Loucy (cell line): ENCODE results near the gene MSMO1.

Source experiments
- H2AFZ ChIP-seq: fragments of 200-600 bp; sonication (generic); 2 replicates; pipeline ENCODE4 v1.6.0; 2016; ENCODE audit warnings: antibody characterized with exemption, mild to moderate bottlenecking, low read length, moderate library complexity
- H3F3A ChIP-seq: fragments of 200-600 bp; 2 replicates; pipeline ENCODE4 v1.6.0; 2016; ENCODE audit warnings: antibody characterized with exemption, low read depth, mild to moderate bottlenecking
- H3K27me3 ChIP-seq: fragments of 200-600 bp; sonication (generic); 2 replicates; pipeline ENCODE4 v1.6.1; 2014; ENCODE audit warnings: low read length, mild to moderate bottlenecking; ENCODE audit not compliant: insufficient read depth, poor library complexity, severe bottlenecking
- H3K36me3 ChIP-seq: fragments of 200-600 bp; sonication (generic); 2 replicates; pipeline ENCODE4 v1.6.1; 2016; ENCODE audit warnings: low read length; ENCODE audit not compliant: insufficient read depth
- H3K4me1 ChIP-seq: fragments of 200-600 bp; sonication (generic); 2 replicates; pipeline ENCODE4 v1.5.1; 2014; ENCODE audit warnings: low read length, mild to moderate bottlenecking; ENCODE audit not compliant: insufficient read depth, poor library complexity, severe bottlenecking
- H3K4me2 ChIP-seq: fragments of 200-600 bp; sonication (generic); 2 replicates; pipeline ENCODE4 v1.6.0; 2014; ENCODE audit warnings: antibody characterized with exemption, low read length, low read depth, mild to moderate bottlenecking; ENCODE audit not compliant: poor library complexity, severe bottlenecking
- H3K4me3 ChIP-seq: fragments of 200-600 bp; sonication (generic); 2 replicates; pipeline ENCODE4 v1.5.1; 2014; ENCODE audit warnings: low read length, mild to moderate bottlenecking, mixed read lengths; ENCODE audit not compliant: poor library complexity, severe bottlenecking
- H3K79me2 ChIP-seq: fragments of 200-600 bp; sonication (generic); 2 replicates; pipeline ENCODE4 v1.6.1; 2014; ENCODE audit warnings: low read length; ENCODE audit not compliant: insufficient read depth
- H3K9ac ChIP-seq: fragments of 200-600 bp; sonication (generic); 2 replicates; pipeline ENCODE4 v1.6.0; 2014; ENCODE audit warnings: mild to moderate bottlenecking, low read depth, low read length, moderate library complexity; ENCODE audit not compliant: poor library complexity, severe bottlenecking
- H3K9me2 ChIP-seq: fragments of 200-600 bp; sonication (generic); replicated peaks from 2 replicates; pipeline ENCODE4 v1.6.1; 2016; ENCODE audit warnings: low read depth, low read length, mixed read lengths
- H3K9me3 ChIP-seq: fragments of 200-600 bp; sonication (generic); 2 replicates; pipeline ENCODE4 v1.6.1; 2014; ENCODE audit warnings: mild to moderate bottlenecking, antibody characterized with exemption, low read length, low read depth; ENCODE audit not compliant: insufficient read depth
- H4K20me1 ChIP-seq: fragments of 200-600 bp; sonication (generic); 2 replicates; pipeline ENCODE4 v1.6.0; 2014; ENCODE audit warnings: antibody characterized with exemption, low read length, mild to moderate bottlenecking; ENCODE audit not compliant: insufficient read depth, poor library complexity, severe bottlenecking
- EZH2phosphoT487 ChIP-seq: fragments of 200-600 bp; IDR thresholded peaks from 2 replicates; pipeline ENCODE4 v1.6.1; 2018; ENCODE audit warnings: antibody characterized with exemption, mild to moderate bottlenecking, moderate library complexity, borderline replicate concordance
- TF ChIP-seq, protein P1 (sequence below): fragments of 200-600 bp; sonication (generic); conservative IDR thresholded peaks from 2 replicates; pipeline ENCODE4 v1.5.1; 2014; ENCODE audit warnings: mild to moderate bottlenecking, antibody characterized with exemption, low read length

MSMO1 gene

DNA sequence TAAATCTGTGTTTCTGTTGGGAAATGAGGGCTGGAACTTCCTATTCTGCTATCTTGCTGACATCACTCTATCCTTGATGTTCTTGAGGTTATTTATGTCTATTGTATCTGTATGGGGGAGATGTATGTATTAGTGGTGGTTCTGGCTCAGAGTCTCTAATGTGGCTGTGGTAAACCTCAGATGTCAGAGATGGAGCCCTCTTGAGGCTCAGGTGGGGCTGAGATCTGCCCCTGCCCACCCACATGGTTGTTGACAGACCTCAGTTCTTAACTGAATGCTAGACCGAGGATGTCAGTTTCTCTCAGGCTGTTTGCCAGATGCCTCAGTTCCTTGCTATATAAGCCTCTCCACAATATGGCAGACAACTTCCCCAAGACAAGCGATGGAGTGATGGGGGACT is 48.0 kb downstream of the MSMO1 start:
- Histone ChIP-seq H3K9ac (no peak overlapping the region), H3K4me2 (no peak overlapping the region), H2AFZ (no peak overlapping the region), H3K79me2 (no peaks in the 10 kb centered on the region), H3K36me3 (no peaks in the 10 kb centered on the region), H3K27me3 (peaks cover 46% of the 10 kb centered on the region), H3K9me3 (no peaks in the 10 kb centered on the region), H3K4me3 (no peak overlapping the region), H3F3A (no peaks in the 10 kb centered on the region), H3K9me2 (no peaks in the 10 kb centered on the region), H3K4me1 (no peaks in the 10 kb centered on the region), H4K20me1 (no peaks in the 10 kb centered on the region)
- no peak for TF ChIP-seq EZH2phosphoT487
- TF ChIP-seq, protein P1, sequence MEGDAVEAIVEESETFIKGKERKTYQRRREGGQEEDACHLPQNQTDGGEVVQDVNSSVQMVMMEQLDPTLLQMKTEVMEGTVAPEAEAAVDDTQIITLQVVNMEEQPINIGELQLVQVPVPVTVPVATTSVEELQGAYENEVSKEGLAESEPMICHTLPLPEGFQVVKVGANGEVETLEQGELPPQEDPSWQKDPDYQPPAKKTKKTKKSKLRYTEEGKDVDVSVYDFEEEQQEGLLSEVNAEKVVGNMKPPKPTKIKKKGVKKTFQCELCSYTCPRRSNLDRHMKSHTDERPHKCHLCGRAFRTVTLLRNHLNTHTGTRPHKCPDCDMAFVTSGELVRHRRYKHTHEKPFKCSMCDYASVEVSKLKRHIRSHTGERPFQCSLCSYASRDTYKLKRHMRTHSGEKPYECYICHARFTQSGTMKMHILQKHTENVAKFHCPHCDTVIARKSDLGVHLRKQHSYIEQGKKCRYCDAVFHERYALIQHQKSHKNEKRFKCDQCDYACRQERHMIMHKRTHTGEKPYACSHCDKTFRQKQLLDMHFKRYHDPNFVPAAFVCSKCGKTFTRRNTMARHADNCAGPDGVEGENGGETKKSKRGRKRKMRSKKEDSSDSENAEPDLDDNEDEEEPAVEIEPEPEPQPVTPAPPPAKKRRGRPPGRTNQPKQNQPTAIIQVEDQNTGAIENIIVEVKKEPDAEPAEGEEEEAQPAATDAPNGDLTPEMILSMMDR: no peak

DNA sequence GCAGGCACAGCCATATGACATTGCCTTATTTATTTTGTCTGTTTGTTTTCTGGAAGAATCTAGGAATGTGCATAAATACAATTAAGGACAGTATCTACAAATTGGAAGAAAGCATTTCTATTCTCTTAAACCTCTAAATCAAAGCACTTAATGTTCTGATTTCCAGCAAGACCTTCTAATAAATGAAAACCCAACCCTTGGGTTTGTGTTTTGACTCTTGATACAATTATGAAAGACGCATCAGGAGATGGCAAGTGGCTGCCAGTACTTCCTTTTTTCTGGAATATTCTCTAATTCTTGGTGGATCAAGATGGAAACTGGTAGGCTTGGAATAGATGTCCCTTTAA is 50.9 kb downstream of the MSMO1 start:
- no peak overlapping the region for H3K4me2 ChIP-seq
- no peaks in the 10 kb centered on the region for H3K9me3 ChIP-seq
- H3K36me3 ChIP-seq: no peaks in the 10 kb centered on the region
- H4K20me1 ChIP-seq: no peaks in the 10 kb centered on the region
- no peaks in the 10 kb centered on the region for H3K9me2 ChIP-seq
- no peak overlapping the region for H3K9ac ChIP-seq
- no peak overlapping the region for H3K4me3 ChIP-seq
- H3F3A ChIP-seq: no peaks in the 10 kb centered on the region
- peaks cover 41% of the 10 kb centered on the region for H3K27me3 ChIP-seq
- TF ChIP-seq EZH2phosphoT487: no peak
- TF ChIP-seq, protein P1: no peak
- no peaks in the 10 kb centered on the region for H3K4me1 ChIP-seq
- H2AFZ ChIP-seq: no peak overlapping the region
- no peaks in the 10 kb centered on the region for H3K79me2 ChIP-seq

DNA sequence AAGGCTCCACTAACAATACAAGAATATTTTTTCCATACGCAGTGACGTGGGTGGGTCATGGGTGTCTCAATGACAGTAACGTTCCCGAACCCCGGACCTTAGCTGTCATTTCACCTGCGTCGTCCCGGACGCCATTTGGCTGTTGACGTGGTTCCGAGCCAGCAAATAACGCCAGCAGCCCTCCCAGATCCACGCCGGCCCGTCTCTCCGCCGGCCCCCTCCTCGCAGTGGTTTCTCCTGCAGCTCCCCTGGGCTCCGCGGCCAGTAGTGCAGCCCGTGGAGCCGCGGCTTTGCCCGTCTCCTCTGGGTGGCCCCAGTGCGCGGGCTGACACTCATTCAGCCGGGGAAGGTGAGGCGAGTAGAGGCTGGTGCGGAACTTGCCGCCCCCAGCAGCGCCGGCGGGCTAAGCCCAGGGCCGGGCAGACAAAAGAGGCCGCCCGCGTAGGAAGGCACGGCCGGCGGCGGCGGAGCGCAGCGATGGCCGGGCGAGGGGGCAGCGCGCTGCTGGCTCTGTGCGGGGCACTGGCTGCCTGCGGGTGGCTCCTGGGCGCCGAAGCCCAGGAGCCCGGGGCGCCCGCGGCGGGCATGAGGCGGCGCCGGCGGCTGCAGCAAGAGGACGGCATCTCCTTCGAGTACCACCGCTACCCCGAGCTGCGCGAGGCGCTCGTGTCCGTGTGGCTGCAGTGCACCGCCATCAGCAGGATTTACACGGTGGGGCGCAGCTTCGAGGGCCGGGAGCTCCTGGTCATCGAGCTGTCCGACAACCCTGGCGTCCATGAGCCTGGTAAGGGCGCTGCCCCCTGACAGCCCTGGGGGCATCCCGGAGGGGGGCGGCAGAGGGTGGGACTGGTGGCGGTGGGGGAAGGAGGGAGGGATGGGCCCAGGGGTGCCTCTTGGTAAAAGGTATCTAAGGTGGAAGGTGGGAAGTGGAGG is 51.5 kb downstream of the MSMO1 start, which contains the start of gene CPE:
Gene CPE (plus strand): TSS at position 264 of the 933 bp plus-strand sequence. CDS start 214 bp downstream, at position 478.
- Histone ChIP-seq H3K4me1 (no peaks in the 10 kb centered on the region), H2AFZ (no peak within 1 kb of the TSS), H3K4me2 (no peak within 1 kb of the TSS), H3K9me2 (no peaks in the 10 kb centered on the region), H3K9ac (no peak within 1 kb of the TSS), H3K4me3 (no peak within 1 kb of the TSS), H3K27me3 (peaks cover 47% of the 10 kb centered on the region), H4K20me1 (no peaks in the 10 kb centered on the region), H3F3A (no peaks in the 10 kb centered on the region), H3K36me3 (no peaks in the 10 kb centered on the region), H3K79me2 (no peaks in the 10 kb centered on the region), H3K9me3 (no peaks in the 10 kb centered on the region)
- TF ChIP-seq EZH2phosphoT487: no peak
- TF ChIP-seq, protein P1: no peak
